ENCODE results near the gene EXOC8. TPM values are rescaled to one million over a fixed set of nuclear protein-coding genes. Genes with fewer than 3 reads are reported as not detected.

The EXOC8 gene
- total RNA-seq, 4 donors from 2014 or later = 13.9 to 19.7 (median 16.0) TPM

GRCh38 chr1:231284441-231284840, 53.2 kb downstream of the EXOC8 start:
- TF ChIP-seq, protein P1, sequence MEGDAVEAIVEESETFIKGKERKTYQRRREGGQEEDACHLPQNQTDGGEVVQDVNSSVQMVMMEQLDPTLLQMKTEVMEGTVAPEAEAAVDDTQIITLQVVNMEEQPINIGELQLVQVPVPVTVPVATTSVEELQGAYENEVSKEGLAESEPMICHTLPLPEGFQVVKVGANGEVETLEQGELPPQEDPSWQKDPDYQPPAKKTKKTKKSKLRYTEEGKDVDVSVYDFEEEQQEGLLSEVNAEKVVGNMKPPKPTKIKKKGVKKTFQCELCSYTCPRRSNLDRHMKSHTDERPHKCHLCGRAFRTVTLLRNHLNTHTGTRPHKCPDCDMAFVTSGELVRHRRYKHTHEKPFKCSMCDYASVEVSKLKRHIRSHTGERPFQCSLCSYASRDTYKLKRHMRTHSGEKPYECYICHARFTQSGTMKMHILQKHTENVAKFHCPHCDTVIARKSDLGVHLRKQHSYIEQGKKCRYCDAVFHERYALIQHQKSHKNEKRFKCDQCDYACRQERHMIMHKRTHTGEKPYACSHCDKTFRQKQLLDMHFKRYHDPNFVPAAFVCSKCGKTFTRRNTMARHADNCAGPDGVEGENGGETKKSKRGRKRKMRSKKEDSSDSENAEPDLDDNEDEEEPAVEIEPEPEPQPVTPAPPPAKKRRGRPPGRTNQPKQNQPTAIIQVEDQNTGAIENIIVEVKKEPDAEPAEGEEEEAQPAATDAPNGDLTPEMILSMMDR (IDR thresholded peaks at IDR 0.05; ENCODE audit: low read depth) = no peak

Other genes starting within 250 kb of the EXOC8 start
- gene TRIM67, start 175.8 kb downstream of the EXOC8 start, total RNA-seq = 1 to 10 TPM in 1 of 4 donors, under 1 TPM in 3; under 0.01 to 1.3 (median 0.25) TPM
- gene GNPAT, start 96.6 kb downstream of the EXOC8 start, total RNA-seq = 10 to 100 TPM; 34.8 to 55.4 (median 37.5) TPM
- gene SPRTN, start 441 bp upstream of the EXOC8 start, total RNA-seq = 10 to 100 TPM in 3 of 4 donors, 1 to 10 TPM in 1; 9.4 to 17.6 (median 15.9) TPM
- 10 to 100 TPM; 30.9 to 50.2 (median 46.5) TPM for gene EGLN1, start 84.4 kb upstream of the EXOC8 start, total RNA-seq
- 10 to 100 TPM; 26.8 to 41.0 (median 35.3) TPM for gene TSNAX, start 190.8 kb upstream of the EXOC8 start, total RNA-seq

Measured in subcutaneous adipose tissue (tissue), 4 donors.